SH-SY5Y (cell line): ENCODE data around the gene TEX28.

Source experiments
- GATA2 ChIP-seq: IDR thresholded peaks from 2 replicates; pipeline ENCODE4 v1.6.1; 2011; ENCODE audit warnings: mild to moderate bottlenecking, low read depth, low read length
- GATA3 ChIP-seq: IDR thresholded peaks from 2 replicates; pipeline ENCODE4 v1.6.1; 2011; ENCODE audit warnings: low read depth, mild to moderate bottlenecking, low read length, moderate library complexity

TEX28 gene

GRCh38 chrX:154317391-154317995, 22.6 kb upstream of the TEX28 start:
- TF ChIP-seq GATA2 = no peak
- TF ChIP-seq GATA3 = no peak

GRCh38 chrX:154315416-154315815, 20.5 kb upstream of the TEX28 start:
- no peak for TF ChIP-seq GATA2
- no peak for TF ChIP-seq GATA3

- no peak for TF ChIP-seq GATA3
- no peak for TF ChIP-seq GATA2
These were observed 18.2 kb upstream of the TEX28 start for GRCh38 chrX:154313147-154313546.

- TF ChIP-seq GATA2 (no peak), GATA3 (no peak)
These were observed 17.2 kb upstream of the TEX28 start for GRCh38 chrX:154312116-154312515.

- TF ChIP-seq GATA2 (no peak), GATA3 (no peak)
These were observed 16.0 kb upstream of the TEX28 start for GRCh38 chrX:154310616-154311536.

GRCh38 chrX:154309041-154309775, 14.3 kb upstream of the TEX28 start:
- TF ChIP-seq GATA2 (no peak), GATA3 (no peak)

GRCh38 chrX:154308108-154308946, 13.4 kb upstream of the TEX28 start:
- no peak for TF ChIP-seq GATA3
- no peak for TF ChIP-seq GATA2

GRCh38 chrX:154307202-154307601, 12.3 kb upstream of the TEX28 start:
- TF ChIP-seq GATA2 (0 out of 2 replicates have a peak, but pooled peaks have one; percentile 19), GATA3 (no peak)

GRCh38 chrX:154305541-154306205, 10.7 kb upstream of the TEX28 start:
- TF ChIP-seq GATA2 = no peak
- no peak for TF ChIP-seq GATA3

- TF ChIP-seq GATA3 = no peak
- no peak for TF ChIP-seq GATA2
These were observed 9.9 kb upstream of the TEX28 start for GRCh38 chrX:154304846-154305245.

GRCh38 chrX:154303476-154303875, 8.6 kb upstream of the TEX28 start:
- no peak for TF ChIP-seq GATA3
- no peak for TF ChIP-seq GATA2

GRCh38 chrX:154300816-154301215, 5.9 kb upstream of the TEX28 start:
- TF ChIP-seq GATA2 (no peak), GATA3 (no peak)

- no peak for TF ChIP-seq GATA3
- no peak for TF ChIP-seq GATA2
These were observed 3.4 kb upstream of the TEX28 start for GRCh38 chrX:154298312-154298711.
